ENCODE results near the gene CABLES1.
"Not testable (repeated sequence)": the region's sequence is repeated elsewhere in the genome, so short reads cannot be mapped to it uniquely, and the experiment has no call there.

Gene CABLES1

DNA sequence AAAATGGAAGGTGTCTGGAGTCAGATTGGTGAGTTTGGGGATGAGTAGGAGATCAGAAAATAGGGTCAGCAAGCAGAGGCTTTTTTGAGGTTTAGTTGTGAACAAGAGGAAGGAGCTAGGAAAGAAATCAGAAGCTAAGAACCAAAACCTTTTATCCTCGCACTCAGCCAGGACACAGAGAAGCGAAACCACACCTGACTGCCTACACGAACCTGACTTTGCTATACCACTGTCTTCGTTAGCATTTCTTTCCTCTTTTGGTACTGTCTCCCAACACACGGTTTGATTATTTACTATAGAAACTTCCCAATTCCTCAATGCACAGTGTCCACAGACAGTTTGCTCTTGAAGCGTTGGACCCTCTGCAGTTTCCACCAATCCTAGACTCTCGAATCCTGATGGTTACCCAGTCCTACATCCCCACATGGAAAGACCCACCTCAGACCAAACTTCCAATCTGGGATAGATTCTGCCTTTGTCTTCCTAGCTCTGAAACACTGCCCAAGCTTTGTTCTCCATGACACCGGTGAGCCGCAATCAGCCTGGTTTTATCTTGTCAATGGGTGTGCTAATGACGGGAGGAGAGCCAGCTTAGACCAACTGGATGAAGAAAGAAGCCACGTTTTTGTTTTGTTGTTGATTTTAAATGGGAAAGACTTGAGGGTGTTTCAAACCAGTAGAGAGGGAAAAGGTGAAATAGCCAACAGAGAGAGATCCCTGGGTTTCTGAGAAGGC is 137.4 kb downstream of the CABLES1 start:
- DNase-seq: no peak

DNA sequence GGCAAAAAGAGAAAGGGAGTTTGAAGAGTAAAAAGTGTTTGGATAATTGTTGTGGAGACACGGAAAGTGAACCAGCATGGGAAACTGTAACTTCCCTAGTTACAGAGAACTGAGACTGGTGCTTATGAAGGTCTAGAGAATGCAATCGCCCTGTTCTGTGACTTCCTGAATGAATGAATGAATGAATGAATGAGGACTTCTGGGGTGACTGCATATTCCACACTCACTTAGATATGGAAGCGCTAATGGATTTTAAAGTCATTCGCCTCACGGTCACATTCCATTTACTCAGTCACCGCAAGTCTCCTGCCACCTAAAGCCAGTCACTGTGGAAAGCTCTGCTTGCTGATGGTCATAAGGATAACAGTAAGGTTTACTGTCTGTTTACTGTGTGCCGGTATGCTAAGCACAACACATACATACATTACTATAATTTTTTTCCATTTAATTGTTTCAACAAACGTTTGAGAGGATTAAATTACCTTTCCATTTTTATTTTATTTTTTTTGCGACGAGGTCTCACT is 138.2 kb downstream of the CABLES1 start:
- DNase-seq: no peak

DNA sequence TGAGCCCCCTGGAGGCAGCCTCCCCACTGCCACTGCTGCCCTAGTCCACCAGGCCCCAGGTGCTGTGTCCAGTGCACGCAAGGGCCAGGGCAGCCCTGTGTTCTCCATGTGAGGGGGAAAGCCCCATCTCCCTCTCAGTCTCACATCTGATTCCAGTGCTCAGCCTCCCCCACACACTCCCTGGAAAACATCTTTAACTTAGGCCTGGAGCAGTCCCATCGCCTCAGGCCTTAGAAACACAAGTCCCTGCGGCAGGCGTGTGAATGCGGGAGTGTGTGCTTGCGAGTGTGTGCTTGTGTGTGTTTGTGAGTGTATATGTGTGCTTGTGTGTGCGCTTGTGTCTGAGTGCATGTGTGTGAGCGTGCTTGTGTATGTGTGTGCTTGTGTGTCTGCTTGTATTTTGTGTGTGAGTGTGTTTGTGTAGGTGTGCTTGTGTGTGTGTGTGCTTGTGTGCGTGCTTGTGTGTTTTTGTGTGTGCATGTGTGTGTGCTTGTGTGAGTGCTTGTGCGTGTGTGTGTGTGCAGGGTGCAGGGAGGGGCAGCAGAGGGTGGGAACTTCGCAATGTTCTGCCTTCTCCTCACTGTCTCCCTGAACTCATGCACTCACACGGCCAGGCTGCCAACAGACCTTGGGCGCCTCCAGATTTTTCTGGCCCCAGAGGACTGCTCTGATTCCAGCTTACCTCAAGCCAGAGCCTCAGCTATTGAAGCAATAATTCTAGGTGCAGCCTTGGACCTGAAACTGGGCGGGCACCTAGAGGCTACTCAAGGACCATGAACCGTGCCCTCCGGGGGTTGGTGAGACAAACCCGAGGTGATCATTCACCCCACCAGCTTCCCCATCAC is 139.6 kb downstream of the CABLES1 start:
- DNase-seq: no peak

DNA sequence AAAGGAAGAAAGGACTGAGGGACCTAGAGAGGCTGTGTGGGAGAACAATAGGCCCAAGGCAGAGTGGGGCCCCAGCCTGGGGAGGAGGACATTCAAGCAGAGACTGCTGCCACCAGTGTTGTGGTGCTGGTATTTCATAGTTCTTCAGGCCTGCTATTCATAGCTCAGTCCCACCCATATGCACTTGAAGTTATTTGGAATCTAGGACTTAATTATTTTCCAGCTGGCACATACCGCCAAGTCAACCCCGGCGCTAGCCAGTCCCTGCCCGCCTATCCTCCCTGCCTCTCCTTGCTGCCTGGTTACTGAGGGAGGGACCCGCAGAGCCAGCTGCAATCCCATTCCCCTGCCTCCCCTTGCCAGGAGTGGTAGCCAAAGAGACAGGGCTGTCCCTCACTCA is 141.2 kb downstream of the CABLES1 start:
- no peak for DNase-seq

DNA sequence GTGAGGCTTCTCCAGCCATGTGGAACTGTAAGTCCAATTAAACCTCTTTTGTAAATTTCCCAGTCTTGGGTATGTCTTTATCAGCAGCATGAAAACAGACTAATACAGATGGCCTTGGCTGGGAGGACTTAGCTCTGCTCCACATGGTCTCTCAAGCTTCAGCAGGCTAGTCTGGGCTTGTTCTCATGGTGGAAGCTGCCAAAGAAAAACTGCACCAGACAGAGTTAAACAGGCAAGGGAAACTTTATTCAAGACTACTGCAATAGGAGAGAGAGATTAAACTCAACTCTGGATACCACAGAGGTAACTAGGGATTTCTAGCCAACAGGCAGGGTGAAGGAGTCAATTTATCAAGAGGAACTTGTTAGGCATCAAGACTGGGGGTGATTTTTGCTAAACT is 142.1 kb downstream of the CABLES1 start:
- DNase-seq: no peak

DNA sequence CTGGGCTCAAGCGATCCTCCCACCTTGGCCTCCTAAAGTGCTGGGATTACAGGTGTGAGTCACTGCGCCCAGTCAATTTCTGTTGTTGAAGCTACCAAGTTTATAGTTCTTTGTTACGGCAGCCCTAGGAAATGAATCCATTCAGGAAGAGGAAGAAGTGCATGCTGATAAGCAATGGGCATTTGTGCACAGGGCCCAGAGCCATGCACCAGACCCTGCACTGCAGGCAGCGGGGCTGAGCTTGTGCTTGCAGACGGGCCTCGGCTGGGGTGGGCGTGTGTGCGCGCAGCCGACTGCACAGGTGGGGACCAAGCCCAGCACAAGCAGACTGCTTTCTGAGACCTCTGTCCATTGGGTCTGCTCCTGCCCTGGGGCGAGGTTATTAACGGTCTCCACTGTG is 144.6 kb downstream of the CABLES1 start:
- no peak for DNase-seq

DNA sequence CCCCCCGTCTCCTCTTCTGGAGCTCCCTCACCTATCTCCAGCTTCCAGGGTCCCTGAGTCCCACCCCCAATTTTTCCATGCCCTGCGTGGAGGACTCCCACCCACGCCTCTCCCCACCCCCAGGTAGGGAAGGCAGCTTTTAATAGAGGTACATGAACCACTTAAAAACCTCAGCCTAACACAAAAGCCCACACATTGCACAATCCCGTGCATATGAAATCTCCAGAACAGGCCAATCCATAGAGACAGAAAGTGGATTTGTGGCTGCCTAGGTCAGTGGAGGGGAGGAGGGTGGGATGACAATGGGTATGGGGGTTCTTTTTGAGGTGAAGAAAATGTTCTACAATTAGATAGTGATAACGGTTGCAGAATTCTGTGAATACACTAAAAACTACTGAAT is 145.6 kb downstream of the CABLES1 start:
- DNase-seq: no peak

DNA sequence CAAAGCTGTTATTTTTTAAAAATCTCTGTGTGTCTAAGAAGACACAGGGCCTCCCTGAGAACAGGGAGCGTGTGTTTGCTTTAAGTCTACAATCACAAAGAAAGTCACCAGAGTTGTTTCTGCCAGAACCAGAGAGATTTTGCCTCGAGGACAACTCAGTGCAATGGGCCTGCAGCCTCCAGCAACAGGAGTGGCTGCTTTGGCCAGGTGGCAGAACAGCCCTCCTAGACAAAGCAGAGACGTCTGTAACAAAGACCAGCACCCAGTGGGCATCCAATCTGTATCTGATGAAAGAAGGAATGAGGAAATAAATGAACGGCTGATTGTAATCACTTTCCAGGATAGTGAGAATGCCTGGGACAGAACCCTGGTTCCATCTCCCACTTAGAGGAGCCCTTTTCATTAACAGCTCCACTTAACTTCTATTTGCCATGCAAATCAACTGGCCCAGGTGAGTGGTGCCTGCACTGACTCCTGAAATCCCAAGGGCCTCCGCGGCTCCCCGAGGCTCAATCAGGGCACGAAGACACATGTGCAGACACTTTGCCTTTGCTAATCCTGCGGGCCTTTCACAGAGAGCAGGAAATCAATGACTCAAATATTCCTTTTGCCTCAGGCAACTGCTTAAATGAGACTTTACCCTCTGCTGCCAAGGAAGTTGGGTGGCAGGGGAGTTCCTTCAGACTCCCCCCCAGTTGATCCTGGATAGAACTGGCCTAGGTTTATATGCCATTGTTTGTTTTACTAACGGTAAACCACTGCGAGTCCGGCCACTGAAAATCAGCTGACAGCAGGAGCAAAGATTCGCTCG is 146.5 kb downstream of the CABLES1 start:
- DNase-seq: no peak

DNA sequence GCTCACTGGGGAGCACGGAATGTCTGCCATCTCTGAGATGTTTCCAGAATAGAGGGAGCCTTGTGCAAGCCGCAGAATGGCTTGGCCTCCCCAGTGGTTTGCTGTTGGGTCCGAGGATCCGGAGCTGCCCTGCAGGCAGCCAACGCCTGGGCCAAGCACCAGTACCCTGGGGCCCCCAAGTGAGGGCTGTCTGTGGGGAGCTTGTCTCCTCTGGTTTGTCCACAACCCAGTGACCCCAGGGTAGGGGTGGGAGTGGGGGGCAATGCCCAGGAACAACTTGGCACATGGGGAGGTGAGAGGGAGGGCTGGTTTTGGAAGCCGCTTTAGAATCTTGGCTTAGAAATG is 147.1 kb downstream of the CABLES1 start:
- no peak for DNase-seq

DNA sequence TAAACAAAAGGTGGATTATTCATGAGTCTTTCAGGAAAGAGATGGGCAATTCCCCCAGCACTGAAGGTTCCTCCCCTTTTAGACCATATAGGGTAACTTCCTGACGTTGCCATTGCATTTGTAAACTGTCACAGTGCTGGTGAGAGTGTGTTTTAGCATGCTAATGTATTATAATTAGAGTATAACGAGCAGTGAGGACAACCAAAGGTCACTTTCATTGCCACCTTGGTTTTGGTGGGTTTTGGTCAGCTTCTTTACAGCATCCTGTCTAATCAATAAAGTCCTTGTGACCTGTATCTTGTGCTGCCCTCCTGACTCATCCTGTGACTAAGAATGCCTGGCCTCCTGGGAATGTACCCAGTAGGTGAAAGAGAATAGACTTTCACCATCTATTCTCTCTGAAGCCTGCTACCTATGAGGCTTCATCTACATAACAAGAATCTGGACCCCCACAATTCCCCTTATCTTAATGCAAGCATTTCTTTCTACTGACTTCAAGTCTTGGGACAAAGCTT is 148.7 kb downstream of the CABLES1 start:
- no peak for DNase-seq

DNA sequence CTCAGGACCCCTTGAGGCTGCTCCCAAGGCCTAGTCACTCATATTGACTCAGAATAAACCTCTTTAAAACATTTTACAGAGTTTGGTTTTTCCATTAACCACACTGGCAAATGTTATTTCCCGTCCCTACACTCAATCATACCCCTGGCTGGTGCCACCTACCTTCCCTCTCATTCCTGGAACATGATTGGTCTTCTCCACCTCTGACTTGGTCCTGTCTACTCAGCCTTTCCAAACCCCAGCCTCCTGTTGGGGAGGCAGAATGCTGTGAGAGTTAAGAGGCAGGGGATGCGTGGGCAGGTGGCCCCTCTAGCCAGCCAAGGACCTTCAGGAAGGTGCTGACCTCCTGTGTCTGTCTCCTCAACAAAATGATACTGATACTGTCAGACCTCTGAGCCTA is 149.3 kb downstream of the CABLES1 start:
- no peak for DNase-seq

DNA sequence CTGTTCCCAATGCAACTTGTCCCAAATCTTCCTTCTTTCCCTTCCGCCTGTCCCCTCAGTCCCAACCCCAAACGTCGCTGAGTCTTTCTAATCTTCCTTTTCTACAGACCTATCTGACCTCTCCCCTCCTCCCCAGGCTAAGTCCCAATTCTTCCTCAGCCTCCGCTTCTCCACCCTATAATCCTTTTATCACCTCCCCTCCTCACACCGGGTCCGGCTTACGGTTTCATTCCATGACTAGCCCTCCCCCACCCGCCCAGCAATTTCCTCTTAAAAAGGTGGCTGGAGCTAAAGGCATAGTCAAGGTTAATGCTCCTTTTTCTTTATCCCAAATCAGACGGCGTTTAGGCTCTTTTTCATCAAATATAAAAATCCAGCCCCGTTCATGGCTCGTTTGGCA is 150.3 kb downstream of the CABLES1 start:
- DNase-seq: not testable (repeated sequence)

DNA sequence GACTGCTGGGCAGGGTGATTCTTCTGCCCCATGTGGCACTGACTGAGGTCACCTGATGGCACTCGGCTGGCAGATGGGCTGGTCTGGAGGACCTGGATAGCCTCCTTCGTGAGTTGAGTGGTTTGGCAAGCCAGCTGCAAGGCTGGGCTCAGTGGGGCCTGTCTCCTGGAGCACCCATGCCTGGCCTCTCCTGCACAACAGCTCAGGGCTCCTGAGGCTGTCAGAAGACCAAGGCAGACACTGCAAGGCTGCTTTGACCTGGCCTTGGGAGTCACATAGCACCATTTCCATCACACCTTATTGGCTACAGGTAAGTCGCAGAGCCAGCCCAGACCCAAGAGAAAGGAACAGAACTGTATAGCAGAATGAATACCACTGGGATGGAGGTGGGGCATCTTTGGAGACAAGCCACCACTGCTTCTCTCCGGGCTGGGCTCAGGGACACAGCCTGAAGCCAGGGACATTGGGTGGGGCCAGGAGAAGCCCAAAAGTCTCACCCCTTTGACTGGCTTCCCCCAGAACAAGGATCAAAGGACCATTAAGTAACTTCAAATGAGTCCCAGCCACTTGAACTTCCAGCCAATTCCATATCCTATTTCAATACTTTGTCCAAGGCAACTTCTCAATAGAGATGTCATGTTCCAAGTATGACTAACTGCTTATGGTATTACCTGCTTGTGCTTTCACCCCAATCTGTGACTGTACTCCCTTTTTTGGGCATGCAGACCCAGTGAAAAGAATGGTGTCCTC is 156.3 kb downstream of the CABLES1 start:
- no peak for DNase-seq

DNA sequence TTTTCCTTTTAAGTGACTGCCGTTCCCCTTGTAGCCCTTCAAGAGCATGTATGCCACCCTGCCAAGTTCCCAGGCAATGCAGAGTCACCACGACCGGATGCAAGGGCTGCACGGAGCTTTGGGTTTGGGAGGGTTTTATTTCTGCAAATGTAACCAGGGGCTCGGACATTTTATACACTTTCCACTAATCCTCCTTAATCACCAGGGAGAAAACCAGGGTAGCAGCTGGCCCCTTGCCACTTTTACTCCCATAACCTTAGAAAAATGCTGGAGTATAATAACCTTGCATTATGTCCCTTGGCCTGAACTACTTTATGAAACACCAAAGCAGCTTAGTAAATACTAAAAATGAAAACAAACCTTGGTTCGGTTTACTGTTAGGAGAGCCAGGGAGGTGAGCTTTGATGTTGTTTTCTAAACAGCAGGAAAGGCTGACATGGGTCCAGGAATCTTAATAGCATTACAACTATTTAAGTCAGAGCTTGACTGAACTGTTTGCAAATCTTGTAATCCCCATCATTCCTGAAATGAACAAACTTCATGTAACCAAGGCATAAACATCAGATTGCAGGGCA is 165.0 kb downstream of the CABLES1 start:
- no peak for DNase-seq

DNA sequence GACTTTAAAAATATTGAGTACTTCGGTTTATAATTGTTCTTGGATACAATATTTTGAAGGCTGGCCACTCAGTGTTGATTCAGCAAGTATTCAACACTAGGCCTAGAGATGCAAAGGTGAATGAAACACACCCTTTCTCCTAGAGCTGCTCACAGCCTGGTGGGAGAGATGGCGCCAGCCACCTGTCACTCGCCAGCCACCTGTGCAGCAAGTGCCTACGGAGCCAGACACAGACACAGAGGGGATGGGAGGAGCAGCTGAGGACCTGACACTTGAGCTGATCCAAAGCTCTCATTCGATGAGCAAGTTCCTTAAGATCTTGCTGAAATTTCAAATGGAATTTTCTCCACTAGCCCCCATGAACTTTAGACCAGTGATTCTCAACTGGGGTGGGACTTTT is 166.7 kb downstream of the CABLES1 start:
- DNase-seq: no peak

DNA sequence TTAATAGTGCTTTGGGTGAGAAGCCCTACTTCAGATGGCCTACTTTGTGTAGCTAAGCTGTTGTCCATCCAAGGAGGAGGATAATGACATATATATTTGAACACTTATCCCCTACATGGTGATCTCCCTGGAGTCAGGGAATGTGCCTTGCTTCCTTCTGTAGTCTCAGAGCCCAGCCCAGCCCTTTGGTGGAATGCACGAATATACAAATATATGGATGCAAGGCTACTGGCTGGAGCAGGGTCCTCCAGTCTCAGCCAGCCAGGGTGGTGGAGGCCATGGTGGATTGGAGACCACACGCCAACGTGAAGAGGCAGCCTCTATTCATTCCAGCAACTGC is 167.2 kb downstream of the CABLES1 start:
- DNase-seq: no peak

DNA sequence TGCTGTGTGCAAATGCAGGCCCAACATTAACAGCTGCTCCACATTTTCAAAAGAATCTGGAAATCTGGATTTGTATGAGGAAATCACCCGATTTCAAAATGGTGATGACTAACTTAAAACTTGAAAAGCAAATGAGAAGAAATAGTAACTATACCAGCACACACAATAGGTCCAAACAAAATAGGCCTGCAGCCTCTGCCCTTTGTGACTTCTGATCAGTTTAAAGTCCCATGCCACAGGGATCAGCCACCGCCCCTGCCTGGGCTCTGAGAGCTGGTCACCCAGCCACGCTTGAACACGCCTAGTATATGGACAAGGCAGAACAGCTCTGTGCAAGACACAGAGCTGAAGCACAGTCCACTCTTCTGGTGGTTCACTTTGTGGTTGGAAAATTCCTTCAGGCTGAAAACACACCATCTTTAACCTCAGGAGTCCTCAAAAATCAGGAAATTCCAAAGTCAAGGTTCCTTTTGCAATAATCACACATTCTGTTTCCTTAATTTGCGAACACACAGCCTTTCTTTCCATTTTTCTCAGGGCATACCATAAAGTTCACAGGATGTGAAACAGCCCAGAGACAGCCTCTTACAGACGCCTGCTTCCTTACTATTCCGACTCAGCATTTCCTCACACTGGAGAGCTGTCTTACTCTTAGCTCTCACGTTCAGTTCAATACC is 167.7 kb downstream of the CABLES1 start:
- DNase-seq: no peak

DNA sequence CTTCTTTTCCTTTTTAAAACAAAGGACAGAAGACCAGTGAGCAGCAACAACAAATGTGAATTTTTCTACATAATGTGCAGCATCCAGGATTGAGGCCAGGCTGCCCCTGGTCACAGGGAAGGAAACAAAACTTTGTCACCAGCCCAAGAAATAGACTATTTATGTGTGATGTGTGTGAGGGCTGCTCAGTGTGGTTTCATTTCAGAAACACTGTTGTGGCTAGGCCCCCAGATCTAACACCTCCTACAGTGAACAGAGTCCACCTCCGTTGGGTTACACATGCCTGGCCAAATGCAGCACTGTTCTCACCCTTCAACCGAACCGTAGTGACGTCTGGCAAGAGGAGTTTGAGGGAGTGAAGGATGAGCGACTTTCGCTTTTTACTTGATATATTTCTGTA is 171.5 kb downstream of the CABLES1 start:
- no peak for DNase-seq

DNA sequence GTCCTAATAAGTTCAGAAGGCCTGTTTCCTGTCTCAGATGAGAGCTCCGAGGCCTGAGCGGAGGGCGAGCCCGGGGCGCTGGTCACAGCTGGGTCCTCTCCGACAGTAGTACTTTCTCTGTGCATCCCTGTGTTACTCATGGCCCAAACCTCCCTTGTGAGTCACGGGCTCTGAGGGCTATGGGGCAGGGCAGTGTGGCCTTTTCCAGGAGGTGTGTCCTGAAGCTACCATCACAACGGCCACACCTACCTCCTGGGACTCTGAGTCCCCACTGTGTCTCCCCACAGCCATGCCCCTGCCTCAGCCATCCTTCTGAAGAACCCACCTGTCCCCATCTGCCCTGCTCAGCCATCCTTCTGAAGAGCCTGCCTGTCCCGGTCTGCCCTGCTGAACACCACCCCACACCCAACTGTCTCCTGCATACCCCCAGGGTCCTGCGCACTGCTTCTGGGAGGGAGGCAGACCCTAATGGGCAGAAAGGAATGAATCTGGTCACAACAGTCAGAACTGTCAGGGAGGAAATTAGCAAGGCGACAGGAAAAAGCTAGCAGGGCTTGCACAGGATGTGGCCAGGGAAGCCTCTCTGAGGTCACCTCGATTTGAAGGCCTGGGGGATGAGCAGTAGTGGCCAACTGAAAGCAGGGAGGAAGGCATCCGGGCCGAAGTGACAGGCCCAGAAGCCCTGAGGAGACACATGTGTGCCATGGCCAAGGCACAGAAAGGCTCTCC is 172.4 kb downstream of the CABLES1 start:
- no peak for DNase-seq

Data from activated naive CD4-positive, alpha-beta T cell treated with anti-CD3 and anti-CD28 coated beads, Interleukin-2, amount 50 U/mL, for 16 hours (primary cell).